H1 (cell line): ENCODE measurements around the gene IFI27L1. TPM values are rescaled to one million over a fixed set of nuclear protein-coding genes. Genes with fewer than 3 reads are reported as not detected.

Experiments
- CTCF ChIA-PET: fragments of 300-600 bp; sonication (Branson Sonifier 250); formaldehyde crosslinking; loops from one replicate; lab custom pipeline; 2021; ENCODE audit not compliant: partially characterized antibody; lab: Charles Lee
- POLR2A ChIA-PET: fragments of 300-600 bp; sonication (Branson Sonifier 250); formaldehyde crosslinking; loops from one replicate; lab custom pipeline; 2021; ENCODE audit warnings: inconsistent platforms; ENCODE audit not compliant: partially characterized antibody; lab: Charles Lee
- DNase-seq, 2 experiments: peaks; one replicate each; pipeline versions ENCODE4 v3.0.0 to v3.0.0-alpha.2; 2010 to 2022; ENCODE audit warnings: low spot score in 2 of 2, low read depth in 1 of 2, mixed read lengths in 1 of 2
- FAIRE-seq: peaks from 2 replicates; lab custom pipeline; 2011; peaks lifted over from hg19 to GRCh38; lab: Jason Lieb, UNC
- H2AFZ ChIP-seq: 2 replicates; pipeline ENCODE4 v1.8.1; 2012; ENCODE audit warnings: low read length, inconsistent platforms
- H2AK5ac ChIP-seq: 2 replicates; pipeline ENCODE4 v1.6.1; 2013; ENCODE audit warnings: low read depth, low read length
- H2BK120ac ChIP-seq: replicated peaks from 2 replicates; pipeline ENCODE3; 2013; ENCODE audit warnings: low read depth, low read length, inconsistent platforms
- H2BK12ac ChIP-seq: 2 replicates; pipeline ENCODE4 v1.6.1; 2013; ENCODE audit warnings: low read depth, low read length
- H2BK15ac ChIP-seq: 2 replicates; pipeline ENCODE4 v1.6.1; 2013; ENCODE audit warnings: low read length
- H2BK20ac ChIP-seq: 2 replicates; pipeline ENCODE4 v1.6.1; 2013; ENCODE audit warnings: low read length
- H2BK5ac ChIP-seq: 2 replicates; pipeline ENCODE4 v1.6.1; 2013; ENCODE audit warnings: low read depth, low read length
- H3K14ac ChIP-seq: 2 replicates; pipeline ENCODE4 v1.6.1; 2013; ENCODE audit warnings: inconsistent platforms; ENCODE audit not compliant: insufficient read length
- H3K18ac ChIP-seq: 2 replicates; pipeline ENCODE4 v1.6.1; 2013; ENCODE audit warnings: low read length; ENCODE audit errors: extremely low read depth
- H3K23ac ChIP-seq: 2 replicates; pipeline ENCODE4 v1.6.1; 2013; ENCODE audit warnings: inconsistent platforms; ENCODE audit not compliant: insufficient read length
- H3K23me2 ChIP-seq: 2 replicates; pipeline ENCODE4 v1.6.1; 2013; ENCODE audit warnings: low read depth, low read length
- H3K27ac ChIP-seq: 2 replicates; pipeline ENCODE4 v1.6.1; 2011; ENCODE audit warnings: low read depth, low read length, inconsistent platforms
- H3K27me3 ChIP-seq, 4 experiments: replicated peaks in 1 of 4; 1 replicate in 1 of 4; 2 replicates in 3 of 4; pipeline versions ENCODE4 v1.6.1 to v1.8.1; 2011 to 2013; ENCODE audit warnings: low read length in 3 of 4, mild to moderate bottlenecking in 3 of 4, inconsistent platforms in 2 of 4, mixed read lengths in 2 of 4, moderate library complexity in 1 of 4; ENCODE audit not compliant: control insufficient read depth in 3 of 4, insufficient read depth in 3 of 4; ENCODE audit errors: extremely low read depth in 1 of 4
- H3K36me3 ChIP-seq, 4 experiments: 2 replicates each; pipeline versions ENCODE4 v1.6.1 to v1.8.1; 2011 to 2013; ENCODE audit warnings: mild to moderate bottlenecking in 4 of 4, low read length in 3 of 4, moderate library complexity in 2 of 4, control low read depth in 1 of 4, inconsistent platforms in 1 of 4; ENCODE audit not compliant: insufficient read depth in 4 of 4, control insufficient read depth in 2 of 4
- H3K4ac ChIP-seq: replicated peaks from 2 replicates; pipeline ENCODE3; 2013; ENCODE audit warnings: low read length, low read depth, mixed read lengths, inconsistent platforms; ENCODE audit not compliant: insufficient read length
- H3K4me1 ChIP-seq, 4 experiments: replicated peaks in 1 of 4; 1 replicate in 1 of 4; 2 replicates in 3 of 4; pipeline versions ENCODE4 v1.6.1 to v1.8.1; 2011 to 2013; ENCODE audit warnings: low read length in 3 of 4, inconsistent platforms in 2 of 4, mixed read lengths in 1 of 4; ENCODE audit not compliant: insufficient read depth in 4 of 4, control insufficient read depth in 3 of 4
- H3K4me2 ChIP-seq, 2 experiments: 2 replicates each; pipeline versions ENCODE4 v1.6.1 to v1.8.1; 2011 to 2013; ENCODE audit warnings: low read depth in 2 of 2, low read length in 2 of 2, control low read depth in 1 of 2, inconsistent platforms in 1 of 2, mild to moderate bottlenecking in 1 of 2; ENCODE audit not compliant: insufficient read depth in 1 of 2
- H3K4me3 ChIP-seq, 4 experiments: fragments of 200-600, 300-600 bp in 1 of 4; sonication (generic), shearing (Covaris generic), sonication (Bioruptor Twin) in 1 of 4; 2 replicates each; pipeline versions ENCODE4 v1.5.1 to v1.8.1; 2011 to 2016; ENCODE audit warnings: low read length in 4 of 4, low read depth in 3 of 4, control low read depth in 2 of 4, inconsistent platforms in 2 of 4, mild to moderate bottlenecking in 2 of 4, mixed read lengths in 1 of 4, moderate library complexity in 1 of 4; ENCODE audit not compliant: insufficient read depth in 2 of 4; ENCODE audit errors: extremely low read depth in 1 of 4
- H3K56ac ChIP-seq: replicated peaks from 2 replicates; pipeline ENCODE3; 2013; ENCODE audit warnings: low read depth, mild to moderate bottlenecking, mixed read lengths, low read length, inconsistent platforms; ENCODE audit not compliant: insufficient read length
- H3K79me1 ChIP-seq: 2 replicates; pipeline ENCODE4 v1.6.1; 2013; ENCODE audit warnings: low read depth, low read length, control low read depth
- H3K79me2 ChIP-seq, 2 experiments: 2 replicates each; pipeline versions ENCODE4 v1.6.1 to v1.8.1; 2012 to 2013; ENCODE audit warnings: low read length in 2 of 2, mild to moderate bottlenecking in 2 of 2, inconsistent platforms in 1 of 2; ENCODE audit not compliant: insufficient read depth in 2 of 2, control insufficient read depth in 1 of 2
- H3K9ac ChIP-seq, 4 experiments: replicated peaks in 1 of 4; 1 replicate in 1 of 4; 2 replicates in 3 of 4; pipeline versions ENCODE4 v1.6.1 to v1.8.1; 2011 to 2013; ENCODE audit warnings: low read depth in 3 of 4, low read length in 3 of 4, control low read depth in 2 of 4, mild to moderate bottlenecking in 2 of 4, moderate library complexity in 2 of 4, inconsistent platforms in 1 of 4; ENCODE audit errors: extremely low read depth in 1 of 4
- H3K9me3 ChIP-seq, 2 experiments: 2 replicates each; pipeline versions ENCODE4 v1.6.1 to v1.8.1; 2012 to 2013; ENCODE audit warnings: mild to moderate bottlenecking in 2 of 2, moderate library complexity in 2 of 2, control low read depth in 1 of 2, inconsistent platforms in 1 of 2, low read depth in 1 of 2, low read length in 1 of 2, mixed read lengths in 1 of 2; ENCODE audit not compliant: insufficient read depth in 2 of 2
- H4K20me1 ChIP-seq, 2 experiments: replicated peaks in 1 of 2; 2 replicates each; pipeline versions ENCODE3 to v1.8.1; 2011 to 2013; ENCODE audit warnings: inconsistent platforms in 2 of 2, low read length in 2 of 2, mild to moderate bottlenecking in 1 of 2; ENCODE audit not compliant: insufficient read depth in 2 of 2, control insufficient read depth in 1 of 2
- H4K5ac ChIP-seq: 2 replicates; pipeline ENCODE4 v1.6.1; 2013; ENCODE audit warnings: low read length, low read depth, mixed read lengths, inconsistent platforms; ENCODE audit not compliant: insufficient read length
- H4K8ac ChIP-seq: 2 replicates; pipeline ENCODE4 v1.8.0; 2013; ENCODE audit warnings: mild to moderate bottlenecking, moderate library complexity, low read length, inconsistent platforms; ENCODE audit not compliant: insufficient read depth; ENCODE audit errors: extremely low read depth
- H4K91ac ChIP-seq: replicated peaks from 2 replicates; pipeline ENCODE3; 2013; ENCODE audit warnings: low read length, mixed read lengths, inconsistent platforms; ENCODE audit not compliant: insufficient read length
- EZH2 ChIP-seq: fragments of 200-600 bp; sonication (generic); IDR thresholded peaks from 2 replicates; pipeline ENCODE4 v1.7.1; 2012; ENCODE audit warnings: low read depth, mild to moderate bottlenecking, moderate library complexity, low read length, inconsistent platforms; ENCODE audit not compliant: severe bottlenecking
- HDAC2 ChIP-seq, 2 experiments: fragments of 300-600 bp in 1 of 2; sonication (generic) in 1 of 2; IDR thresholded peaks; 2 replicates each; pipeline ENCODE4 v1.6.1; 2011 to 2012; ENCODE audit warnings: low read depth in 2 of 2, low read length in 2 of 2, mild to moderate bottlenecking in 2 of 2, moderate library complexity in 2 of 2, borderline replicate concordance in 1 of 2, inconsistent platforms in 1 of 2
- JUN ChIP-seq: IDR thresholded peaks from 2 replicates; pipeline ENCODE4 v1.6.1; 2011; ENCODE audit warnings: low read depth, mild to moderate bottlenecking, improper control_type of control experiment, low read length
- KDM4A ChIP-seq: IDR thresholded peaks from one replicate; pipeline ENCODE4 v1.7.1; 2012; ENCODE audit warnings: low read depth, mild to moderate bottlenecking, moderate library complexity, low read length, inconsistent platforms; ENCODE audit not compliant: severe bottlenecking
- MAFK ChIP-seq: IDR thresholded peaks from 2 replicates; pipeline ENCODE4 v1.6.1; 2012; ENCODE audit warnings: low read depth, mild to moderate bottlenecking, improper control_type of control experiment, low read length
- POLR2A ChIP-seq, 2 experiments: IDR thresholded peaks; 1 replicate in 1 of 2; 2 replicates in 1 of 2; pipeline ENCODE4 v1.6.1; 2011; ENCODE audit warnings: low read depth in 2 of 2, low read length in 2 of 2, mild to moderate bottlenecking in 2 of 2; ENCODE audit errors: control extremely low read depth in 1 of 2
- RAD21 ChIP-seq, 2 experiments: IDR thresholded peaks in 1 of 2; conservative IDR thresholded peaks in 1 of 2; 2 replicates each; pipeline ENCODE4 v1.6.1; 2011; ENCODE audit warnings: low read depth in 2 of 2, low read length in 2 of 2, improper control_type of control experiment in 1 of 2, inconsistent platforms in 1 of 2, mild to moderate bottlenecking in 1 of 2, moderate library complexity in 1 of 2
- RFX5 ChIP-seq: IDR thresholded peaks from 2 replicates; pipeline ENCODE4 v1.6.1; 2011; ENCODE audit warnings: low read depth, low read length, improper control_type of control experiment, borderline replicate concordance
- SAP30 ChIP-seq: fragments of 300-600 bp; sonication (generic); IDR thresholded peaks from 2 replicates; pipeline ENCODE4 v1.7.1; 2012; ENCODE audit warnings: low read length, moderate library complexity, mild to moderate bottlenecking, inconsistent platforms; ENCODE audit not compliant: insufficient read depth, insufficient replicate concordance
- SIX5 ChIP-seq: IDR thresholded peaks from 2 replicates; pipeline ENCODE4 v1.6.1; 2011; ENCODE audit warnings: mild to moderate bottlenecking, low read depth, low read length
- SP2 ChIP-seq: IDR thresholded peaks from 2 replicates; pipeline ENCODE4 v1.6.1; 2012; ENCODE audit warnings: mild to moderate bottlenecking, low read length, inconsistent platforms
- SP4 ChIP-seq: IDR thresholded peaks from 2 replicates; pipeline ENCODE4 v1.6.1; 2012; ENCODE audit warnings: low read length, inconsistent platforms
- TEAD4 ChIP-seq: IDR thresholded peaks from 2 replicates; pipeline ENCODE4 v1.6.1; 2012; ENCODE audit warnings: low read depth, low read length, inconsistent platforms, mixed read lengths
- polyA plus RNA-seq, 7 experiments: library from polyadenylated mRNA; depleted of rRNA in 3 of 7; stranded (reverse) in 5 of 7; unstranded in 2 of 7; fragments of >200 nt in 5 of 7; fragments of 200-250 nt in 2 of 7; gene quantifications; 1 replicate in 5 of 7; 2 replicates in 1 of 7; 4 replicates in 1 of 7; pipeline versions ENCODE4 v1.2.1 to v1.2.3, GENCODE V29; 2011 to 2013; ENCODE audit warnings: missing spikeins in 2 of 7, mixed read lengths in 2 of 7
- total RNA-seq: library from RNA; stranded (reverse); fragmentation: NEBNext Ultra II Directional; extraction: Animal tissue kit (Norgen Biotek cat#: 25700); gene quantifications from 2 replicates; pipeline ENCODE4 v1.2.1, GENCODE V29; 2021
- TF ChIP-seq, protein P1 (sequence below): IDR thresholded peaks from 2 replicates; pipeline ENCODE4 v1.6.1; 2012; ENCODE audit warnings: low read length, inconsistent platforms

The IFI27L1 gene
- total and polyA plus RNA-seq, 2 of the 8 experiments (the other 6 are each of a cell fraction or from before 2014, with no cell fraction given) = 21.2 to 30.5 TPM

DNA sequence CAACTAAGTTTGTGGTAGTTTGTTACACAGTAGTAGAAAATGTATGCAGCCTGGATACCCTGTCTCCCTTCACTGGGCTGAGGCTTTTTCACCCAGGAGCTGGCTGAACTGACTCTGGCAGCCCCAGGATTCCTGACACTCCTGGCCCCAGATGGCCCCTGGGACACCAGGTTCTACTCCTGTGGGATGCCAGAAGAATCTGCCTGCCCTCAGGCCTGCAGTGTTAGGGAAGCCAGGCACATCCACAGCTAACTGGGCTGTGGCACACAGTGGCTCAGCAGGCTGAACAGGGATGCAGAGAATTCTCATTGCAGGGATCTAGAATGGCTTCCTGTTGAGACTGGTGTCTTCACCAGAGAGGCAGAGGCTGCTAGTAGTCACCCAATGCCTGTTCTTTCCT lies 38.0 kb downstream of the IFI27L1 start:
- H3K23me2 ChIP-seq = no peaks in the 10 kb centered on the region
- H3K23ac ChIP-seq = no peak overlapping the region
- H3K9ac ChIP-seq = no peak overlapping the region
- H2BK15ac ChIP-seq = no peak overlapping the region
- no peak overlapping the region for H3K27ac ChIP-seq
- TF ChIP-seq KDM4A = no peak
- no peak for TF ChIP-seq MAFK
- no peak for TF ChIP-seq SP4
- TF ChIP-seq EZH2 = no peak
- TF ChIP-seq HDAC2 (IDR thresholded peaks at IDR 0.05; ENCODE audit: borderline replicate concordance in 1 of 2, low read depth in 2 of 2, low read length in 2 of 2) = no peak
- TF ChIP-seq RFX5 = no peak
- no peak for TF ChIP-seq TEAD4
- TF ChIP-seq, protein P1, sequence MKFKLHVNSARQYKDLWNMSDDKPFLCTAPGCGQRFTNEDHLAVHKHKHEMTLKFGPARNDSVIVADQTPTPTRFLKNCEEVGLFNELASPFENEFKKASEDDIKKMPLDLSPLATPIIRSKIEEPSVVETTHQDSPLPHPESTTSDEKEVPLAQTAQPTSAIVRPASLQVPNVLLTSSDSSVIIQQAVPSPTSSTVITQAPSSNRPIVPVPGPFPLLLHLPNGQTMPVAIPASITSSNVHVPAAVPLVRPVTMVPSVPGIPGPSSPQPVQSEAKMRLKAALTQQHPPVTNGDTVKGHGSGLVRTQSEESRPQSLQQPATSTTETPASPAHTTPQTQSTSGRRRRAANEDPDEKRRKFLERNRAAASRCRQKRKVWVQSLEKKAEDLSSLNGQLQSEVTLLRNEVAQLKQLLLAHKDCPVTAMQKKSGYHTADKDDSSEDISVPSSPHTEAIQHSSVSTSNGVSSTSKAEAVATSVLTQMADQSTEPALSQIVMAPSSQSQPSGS = no peak
- TF ChIP-seq SAP30 = no peak
- TF ChIP-seq POLR2A (IDR thresholded peaks at IDR 0.05; ENCODE audit: control extremely low read depth in 1 of 2, low read depth in 2 of 2, low read length in 2 of 2) = no peak
- TF ChIP-seq JUN = no peak
- TF ChIP-seq RAD21 (IDR thresholded peaks at IDR 0.05 in 1 of 2, conservative IDR thresholded peaks at IDR 0.05 in 1 of 2; ENCODE audit: low read depth in 2 of 2, low read length in 2 of 2) = no peak
- TF ChIP-seq SP2 = no peak
- no peak for TF ChIP-seq SIX5
- TF ChIP-seq, all 59 proteins: peak for 0
- Histone ChIP-seq H3K79me1 (no peaks in the 10 kb centered on the region), H3K4ac (no peak overlapping the region), H2BK5ac (no peak overlapping the region), H2BK20ac (no peak overlapping the region), H4K8ac (no peak overlapping the region; the same call in 1 of the 2 replicates), H2AFZ (no peak overlapping the region), H2AK5ac (no peak overlapping the region), H3K4me1 (no peaks in the 10 kb centered on the region), H4K91ac (no peak overlapping the region), H4K20me1 (no peaks in the 10 kb centered on the region), H4K5ac (no peak overlapping the region), H2BK12ac (no peak overlapping the region), H3K9me3 (peaks cover 2 to 7% of the 10 kb centered on the region in 2 experiments; a peak in 1 of 4 replicates), H3K4me3 (no peak overlapping the region), H3K36me3 (no peaks in the 10 kb centered on the region), H3K79me2 (no peaks in the 10 kb centered on the region), H3K4me2 (no peak overlapping the region), H3K56ac (no peak overlapping the region), H3K18ac (no peak overlapping the region), H2BK120ac (no peak overlapping the region), H3K14ac (no peak overlapping the region), H3K27me3 (peaks cover 0 to 2% (median 0%) of the 10 kb centered on the region in 4 experiments; a peak in 2 of 7 replicates)
- ChIA-PET CTCF (no interaction called here), POLR2A (no interaction called here)
- no peak for FAIRE-seq
- no peak for DNase-seq
